ENCODE data around the gene KLHDC8B.

Gene KLHDC8B

GRCh38 chr3:49124991-49125670 lies 46.3 kb upstream of the KLHDC8B start:
- POLR2A ChIA-PET (ENCODE audit: low non-redundant PET), result no interaction called here
- DNase-seq (ENCODE audit: low spot score), result no peak
- CTCF ChIA-PET, result no interaction called here
- no peak overlapping the region for H3K27ac ChIP-seq
- no peak for TF ChIP-seq CTCF (conservative IDR thresholded peaks at IDR 0.05; ENCODE audit: low read depth)

DNA sequence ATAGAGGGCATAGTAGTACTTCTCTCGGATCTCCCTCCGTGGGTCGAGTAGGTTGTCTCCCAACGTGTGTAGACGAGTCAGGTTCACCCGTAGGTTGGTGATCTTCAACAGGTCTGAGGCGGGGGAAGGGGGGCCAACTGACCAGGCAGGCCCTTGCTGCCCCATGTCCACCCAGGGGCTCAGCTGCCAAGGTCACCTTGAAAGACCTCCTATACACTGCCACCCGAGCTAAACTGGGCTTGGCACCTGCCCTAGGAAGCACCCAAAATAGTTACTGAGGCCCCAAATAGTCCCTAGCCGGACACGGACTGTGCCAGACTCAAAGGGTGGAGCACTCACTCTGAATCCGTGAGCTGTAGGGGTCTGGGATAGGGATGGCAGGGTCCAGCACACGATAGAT lies 40.4 kb upstream of the KLHDC8B start:
- DNase-seq (ENCODE audit: low spot score), result no peak
- H3K27ac ChIP-seq, result no peak overlapping the region
- ChIA-PET CTCF (no interaction called here), POLR2A (ENCODE audit: low non-redundant PET) (no interaction called here)
- no peak for TF ChIP-seq CTCF (conservative IDR thresholded peaks at IDR 0.05; ENCODE audit: low read depth)

- ChIA-PET POLR2A (ENCODE audit: low non-redundant PET) (no interaction called here), CTCF (no interaction called here)
- H3K27ac ChIP-seq, result peak overlapping the region; percentile 63
- DNase-seq (ENCODE audit: low spot score), result no peak
- TF ChIP-seq CTCF (conservative IDR thresholded peaks at IDR 0.05; ENCODE audit: low read depth), result no peak
Measured at GRCh38 chr3:49131576-49131975, 39.8 kb upstream of the KLHDC8B start.

DNA sequence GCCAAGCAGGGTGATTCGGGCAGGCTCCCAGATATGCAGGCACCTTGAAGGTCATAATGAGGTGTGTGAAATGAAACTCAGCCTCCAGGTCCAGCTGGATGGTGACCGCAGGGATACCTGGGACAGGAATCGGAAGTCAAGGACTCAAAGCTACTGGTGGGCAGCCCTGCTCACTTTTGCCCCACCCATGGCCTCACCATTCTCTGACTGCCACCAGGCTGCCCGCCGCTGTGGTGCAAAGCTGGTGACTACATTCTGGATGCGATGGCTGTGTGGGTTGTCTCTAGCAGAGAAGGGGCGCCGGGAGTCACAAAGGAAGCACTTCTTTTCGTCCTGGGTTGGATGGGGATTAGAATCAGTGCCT lies 39.3 kb upstream of the KLHDC8B start:
- H3K27ac ChIP-seq, result peak overlapping the region; percentile 63
- DNase-seq (ENCODE audit: low spot score), result no peak
- ChIA-PET CTCF (no interaction called here), POLR2A (ENCODE audit: low non-redundant PET) (no interaction called here)
- TF ChIP-seq CTCF (conservative IDR thresholded peaks at IDR 0.05; ENCODE audit: low read depth), result no peak

DNA sequence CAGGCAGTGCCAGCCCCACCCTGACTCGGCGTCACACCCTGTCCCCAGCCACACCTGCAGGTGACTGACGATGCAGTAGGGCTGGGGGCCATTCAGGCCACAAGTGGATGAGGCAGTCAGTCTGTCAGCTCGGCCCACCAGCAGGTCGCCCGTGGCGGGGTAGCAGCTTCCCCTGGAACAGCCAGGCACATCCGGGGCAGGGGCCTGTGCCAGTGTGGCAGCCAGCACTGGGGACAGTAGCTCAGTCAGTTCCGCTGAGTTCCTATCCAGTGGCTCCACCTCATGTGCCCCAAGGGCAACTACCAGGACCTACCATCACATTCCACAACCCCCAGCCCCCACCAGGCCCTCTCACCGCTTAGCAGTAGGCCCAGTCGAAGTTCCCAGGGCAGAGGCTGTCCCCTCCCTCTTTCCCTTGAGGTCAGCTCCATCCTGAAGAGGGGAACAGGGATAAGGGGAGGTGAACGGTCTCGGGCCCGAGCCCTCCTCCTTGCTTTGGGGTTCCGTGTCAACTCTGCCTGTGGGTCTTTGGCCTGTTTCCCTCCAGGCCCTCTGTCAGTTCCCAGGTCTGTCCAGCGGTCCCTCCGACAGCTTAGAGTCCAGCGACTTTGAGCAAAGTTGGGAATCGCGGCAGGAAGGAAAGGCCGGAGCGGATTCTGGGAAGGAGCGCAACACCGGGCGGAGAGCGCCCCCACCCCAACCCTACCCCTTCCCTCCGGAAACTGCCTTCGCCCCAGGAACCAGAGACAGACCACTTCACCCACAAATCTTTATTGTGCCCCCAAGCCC lies 38.8 kb upstream of the KLHDC8B start, which contains the start of gene LAMB2:
Gene LAMB2 (minus strand): TSS at position 614 of the 789 bp plus-strand sequence. CDS start 183 bp downstream, at position 431.
- no peak for DNase-seq (ENCODE audit: low spot score)
- no peak for TF ChIP-seq CTCF (conservative IDR thresholded peaks at IDR 0.05; ENCODE audit: low read depth)
- H3K27ac ChIP-seq, result peak within 1 kb of the TSS; percentile 63
- POLR2A ChIA-PET (ENCODE audit: low non-redundant PET), result no interaction called here
- CTCF ChIA-PET, result interaction anchor here (0.7 kb wide), 1 partner anchor 834 kb away, joined by 4 read pairs; no protein-coding TSS in a partner anchor

DNA sequence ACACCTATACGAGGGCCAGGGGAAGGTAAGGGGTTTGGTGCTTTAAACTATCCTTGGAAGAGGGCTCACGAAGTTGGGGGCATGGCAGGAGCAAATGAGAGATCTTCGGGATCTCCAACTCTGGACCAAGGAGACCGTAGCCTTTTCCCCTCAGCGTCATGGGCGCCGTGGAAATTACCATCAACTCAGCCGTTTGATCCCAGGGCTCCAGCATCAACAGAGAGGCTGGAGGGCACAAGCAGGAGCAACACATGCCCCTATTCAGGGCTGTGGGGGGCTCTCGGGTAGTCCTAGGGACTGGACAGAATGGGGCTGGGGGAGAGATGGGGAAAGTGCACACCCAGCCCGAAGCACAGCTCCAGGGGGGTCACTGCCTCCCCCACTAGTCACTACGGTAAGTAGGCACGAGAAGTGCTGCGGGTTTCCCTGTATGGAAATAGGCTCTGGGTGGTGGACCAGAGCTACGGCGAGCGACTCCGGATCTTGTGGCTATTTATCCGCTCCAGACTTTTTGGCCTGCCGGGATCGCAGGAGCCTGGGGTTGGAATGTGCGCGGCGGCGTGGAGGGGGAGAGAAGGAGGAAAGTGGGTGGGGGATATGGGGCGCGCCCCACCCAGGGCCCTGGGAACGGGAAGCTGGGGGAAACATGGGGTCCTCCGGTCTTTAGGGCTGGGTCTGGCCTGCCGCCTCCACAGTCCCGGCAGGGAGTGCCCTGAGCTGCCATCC lies 38.0 kb upstream of the KLHDC8B start:
- peak; percentile 60 for DNase-seq (ENCODE audit: low spot score)
- CTCF ChIA-PET, result interaction anchor here (0.7 kb wide), 1 partner anchor 835 kb away, joined by 4 read pairs; no protein-coding TSS in a partner anchor
- peak overlapping the region; percentile 63 for H3K27ac ChIP-seq
- POLR2A ChIA-PET (ENCODE audit: low non-redundant PET), result no interaction called here
- no peak for TF ChIP-seq CTCF (conservative IDR thresholded peaks at IDR 0.05; ENCODE audit: low read depth)
